Measurements from ENCODE around the gene CCDC14.
"Not testable (repeated sequence)": the region's sequence is repeated elsewhere in the genome, so short reads cannot be mapped to it uniquely, and the experiment has no call there.

CCDC14 gene, protein sequence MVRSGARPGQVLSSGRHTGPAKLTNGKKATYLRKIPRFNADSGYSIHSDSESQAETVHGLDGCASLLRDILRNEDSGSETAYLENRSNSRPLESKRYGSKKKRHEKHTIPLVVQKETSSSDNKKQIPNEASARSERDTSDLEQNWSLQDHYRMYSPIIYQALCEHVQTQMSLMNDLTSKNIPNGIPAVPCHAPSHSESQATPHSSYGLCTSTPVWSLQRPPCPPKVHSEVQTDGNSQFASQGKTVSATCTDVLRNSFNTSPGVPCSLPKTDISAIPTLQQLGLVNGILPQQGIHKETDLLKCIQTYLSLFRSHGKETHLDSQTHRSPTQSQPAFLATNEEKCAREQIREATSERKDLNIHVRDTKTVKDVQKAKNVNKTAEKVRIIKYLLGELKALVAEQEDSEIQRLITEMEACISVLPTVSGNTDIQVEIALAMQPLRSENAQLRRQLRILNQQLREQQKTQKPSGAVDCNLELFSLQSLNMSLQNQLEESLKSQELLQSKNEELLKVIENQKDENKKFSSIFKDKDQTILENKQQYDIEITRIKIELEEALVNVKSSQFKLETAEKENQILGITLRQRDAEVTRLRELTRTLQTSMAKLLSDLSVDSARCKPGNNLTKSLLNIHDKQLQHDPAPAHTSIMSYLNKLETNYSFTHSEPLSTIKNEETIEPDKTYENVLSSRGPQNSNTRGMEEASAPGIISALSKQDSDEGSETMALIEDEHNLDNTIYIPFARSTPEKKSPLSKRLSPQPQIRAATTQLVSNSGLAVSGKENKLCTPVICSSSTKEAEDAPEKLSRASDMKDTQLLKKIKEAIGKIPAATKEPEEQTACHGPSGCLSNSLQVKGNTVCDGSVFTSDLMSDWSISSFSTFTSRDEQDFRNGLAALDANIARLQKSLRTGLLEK

DNA sequence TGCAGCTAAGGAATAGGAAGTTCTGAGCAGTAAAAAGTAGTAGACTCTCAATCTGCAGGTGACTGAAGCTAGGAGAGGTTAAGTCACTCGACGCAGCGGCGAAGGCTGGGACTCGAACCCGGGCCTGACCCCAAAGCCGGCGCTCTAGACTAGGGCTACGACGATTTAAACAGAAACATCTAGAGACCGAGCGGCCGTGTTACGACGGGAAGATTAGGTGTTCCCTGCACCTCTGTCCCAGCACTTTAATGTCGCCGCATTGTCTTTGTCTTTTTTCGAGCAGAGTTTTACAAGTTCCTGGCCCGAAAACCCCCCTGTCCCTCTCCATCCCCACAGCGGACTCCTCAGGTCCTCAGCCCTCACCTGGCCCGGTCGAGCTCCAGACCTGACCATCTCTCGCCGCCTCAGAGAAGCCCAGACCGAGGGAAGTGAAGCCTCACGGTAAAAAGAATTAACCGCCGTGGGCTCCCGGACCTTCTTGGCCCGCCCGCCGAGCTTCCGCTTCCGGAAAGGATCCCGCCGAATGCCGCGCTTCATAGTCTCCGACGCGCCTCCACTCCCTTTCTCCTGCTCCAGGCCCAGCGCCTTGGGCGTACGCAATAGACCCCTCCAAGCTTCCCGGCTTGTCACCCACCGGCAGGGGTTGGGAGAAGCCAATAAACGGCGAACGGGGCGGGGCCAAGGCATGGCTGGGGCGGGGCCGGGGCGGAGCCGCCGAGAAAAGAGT is at the start of gene CCDC14:
Gene CCDC14 (minus strand): TSS at position 449 of the 727 bp plus-strand sequence. CDS start 56 bp downstream, at position 393.
- Histone ChIP-seq H3K36me3 (ENCODE audit: control insufficient read depth in 2 of 2, insufficient read depth in 2 of 2, low read length in 2 of 2) (no peaks in the 10 kb centered on the region), H3K27me3 (ENCODE audit: control insufficient read depth in 1 of 2, insufficient read depth in 2 of 2, low read length in 2 of 2) (no peaks in the 10 kb centered on the region), H3K4me1 (ENCODE audit: control insufficient read depth, insufficient read depth, low read length) (no peaks in the 10 kb centered on the region), H3K27ac (ENCODE audit: low read length) (peak within 1 kb of the TSS; percentile 76), H3K9me3 (ENCODE audit: control insufficient read depth in 2 of 2, low read length in 2 of 2) (no peaks in the 10 kb centered on the region), H3K9ac (ENCODE audit: low read length in 2 of 2) (peak within 1 kb of the TSS; percentile 94 to 97), H3K4me3 (ENCODE audit: low read length in 2 of 2) (peak within 1 kb of the TSS; percentile 89 to 94)

DNA sequence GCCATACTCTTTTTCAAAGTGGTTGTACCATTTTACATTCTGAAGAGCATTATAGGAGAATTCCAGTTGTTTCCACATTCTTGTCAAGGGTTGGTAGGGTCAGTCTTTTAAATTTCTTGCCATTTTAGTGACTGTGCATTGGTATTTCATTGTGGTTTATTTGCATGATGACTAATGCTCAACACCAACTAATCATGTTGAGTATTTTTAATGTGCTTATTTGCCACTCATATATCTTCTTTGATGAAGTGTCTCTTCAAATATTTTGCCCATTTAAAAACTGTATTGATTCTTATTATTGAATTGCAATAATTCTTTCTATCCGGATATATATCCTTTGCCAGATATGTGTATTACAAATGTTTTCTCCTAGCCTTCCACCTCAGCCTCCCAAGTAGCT is 47.3 kb upstream of the CCDC14 start:
- H3K27me3 ChIP-seq (ENCODE audit: control insufficient read depth in 1 of 2, insufficient read depth in 2 of 2, low read length in 2 of 2); H3K27ac ChIP-seq (ENCODE audit: low read length); H3K9ac ChIP-seq (ENCODE audit: low read length in 2 of 2); H3K9me3 ChIP-seq (ENCODE audit: control insufficient read depth in 2 of 2, low read length in 2 of 2); H3K36me3 ChIP-seq (ENCODE audit: control insufficient read depth in 2 of 2, insufficient read depth in 2 of 2, low read length in 2 of 2); H3K4me3 ChIP-seq (ENCODE audit: low read length in 2 of 2); H3K4me1 ChIP-seq (ENCODE audit: control insufficient read depth, insufficient read depth, low read length): not testable (repeated sequence)

DNA sequence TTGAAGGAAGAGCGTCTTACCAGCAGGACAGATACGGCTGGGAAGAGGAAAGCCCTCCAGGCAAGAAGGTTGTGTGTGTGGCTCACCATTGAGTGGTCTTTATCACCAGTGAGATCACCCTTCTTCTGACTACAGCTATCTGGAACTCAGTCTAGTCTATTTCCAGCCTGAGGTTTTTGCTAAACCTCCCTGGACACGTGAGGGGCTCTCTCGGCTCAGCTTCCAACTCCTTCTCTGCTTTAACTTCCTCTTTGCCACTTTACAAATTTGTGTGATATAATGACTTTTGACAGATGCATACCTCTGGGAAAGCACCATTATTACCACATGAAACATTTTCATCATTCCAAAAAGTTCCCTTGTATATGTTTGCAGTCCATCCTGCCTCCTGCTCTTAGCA is 46.2 kb upstream of the CCDC14 start:
- H3K36me3 ChIP-seq (ENCODE audit: control insufficient read depth in 2 of 2, insufficient read depth in 2 of 2, low read length in 2 of 2) = no peaks in the 10 kb centered on the region
- no peaks in the 10 kb centered on the region for H3K9me3 ChIP-seq (ENCODE audit: control insufficient read depth in 2 of 2, low read length in 2 of 2)
- H3K27ac ChIP-seq (ENCODE audit: low read length) = no peak overlapping the region
- no peaks in the 10 kb centered on the region for H3K27me3 ChIP-seq (ENCODE audit: control insufficient read depth in 1 of 2, insufficient read depth in 2 of 2, low read length in 2 of 2)
- no peaks in the 10 kb centered on the region for H3K4me1 ChIP-seq (ENCODE audit: control insufficient read depth, insufficient read depth, low read length)
- no peak overlapping the region for H3K4me3 ChIP-seq (ENCODE audit: low read length in 2 of 2)
- H3K9ac ChIP-seq (ENCODE audit: low read length in 2 of 2) = no peak overlapping the region

DNA sequence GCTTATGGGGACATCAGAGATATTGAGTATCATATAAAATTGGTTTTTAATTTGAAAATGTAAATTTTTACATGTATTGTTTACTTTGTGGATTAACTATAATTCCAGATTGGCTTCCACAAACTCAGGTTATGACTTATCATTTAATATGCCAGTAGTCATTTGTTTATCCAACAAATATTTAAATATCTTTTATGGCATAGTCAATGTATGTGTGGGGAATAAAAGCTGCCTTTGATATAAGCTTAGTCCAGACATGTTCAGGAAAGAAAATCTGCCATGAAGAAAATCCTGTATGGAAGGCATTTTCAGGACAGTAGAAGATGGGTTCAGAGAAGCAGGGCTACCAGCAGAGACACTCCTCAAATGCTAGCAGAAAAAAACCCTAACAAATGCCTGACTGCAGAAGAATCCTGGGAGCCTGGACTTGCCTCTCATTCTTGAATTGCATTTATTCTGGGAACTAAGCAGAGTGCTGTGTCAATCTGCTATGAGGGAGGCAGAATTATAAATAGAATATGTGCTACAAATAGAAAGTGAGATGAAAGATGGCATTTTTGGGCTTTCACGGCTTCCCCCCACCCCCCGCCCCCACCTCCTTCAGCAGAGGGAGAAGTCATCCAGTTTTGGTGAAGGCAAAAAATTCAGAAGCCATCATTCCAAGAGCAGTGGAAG is 41.5 kb upstream of the CCDC14 start:
- H3K27me3 ChIP-seq (ENCODE audit: control insufficient read depth in 1 of 2, insufficient read depth in 2 of 2, low read length in 2 of 2); H3K9ac ChIP-seq (ENCODE audit: low read length in 2 of 2): not testable (repeated sequence)

DNA sequence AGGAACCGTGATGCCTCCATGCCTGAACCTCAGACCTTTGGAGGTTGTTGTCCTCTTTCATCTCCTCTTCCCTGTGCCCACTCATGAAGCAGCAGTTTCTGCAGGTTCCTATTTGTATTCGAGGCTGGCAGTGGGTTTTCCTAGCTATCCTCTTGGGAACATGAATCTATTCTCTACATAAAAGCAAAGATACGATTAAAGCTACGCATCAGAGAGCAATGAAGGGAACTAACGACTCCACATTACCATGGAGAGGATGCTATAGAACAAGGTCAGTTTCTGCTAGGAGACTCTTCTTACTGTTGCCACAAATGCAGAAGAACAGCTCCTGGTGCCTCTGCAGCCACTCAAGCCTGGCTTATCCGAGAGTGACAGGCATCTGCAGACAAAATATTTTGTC is 40.3 kb upstream of the CCDC14 start:
- not testable (repeated sequence) for H3K9ac ChIP-seq (ENCODE audit: low read length in 2 of 2); H3K27me3 ChIP-seq (ENCODE audit: control insufficient read depth in 1 of 2, insufficient read depth in 2 of 2, low read length in 2 of 2); H3K36me3 ChIP-seq (ENCODE audit: control insufficient read depth in 2 of 2, insufficient read depth in 2 of 2, low read length in 2 of 2); H3K27ac ChIP-seq (ENCODE audit: low read length); H3K4me3 ChIP-seq (ENCODE audit: low read length in 2 of 2); H3K4me1 ChIP-seq (ENCODE audit: control insufficient read depth, insufficient read depth, low read length); H3K9me3 ChIP-seq (ENCODE audit: control insufficient read depth in 2 of 2, low read length in 2 of 2)

More for the DNA sequence above, 41.5 kb upstream of the CCDC14 start:
- H3K36me3 ChIP-seq (ENCODE audit: control insufficient read depth in 2 of 2, insufficient read depth in 2 of 2, low read length in 2 of 2); H3K9me3 ChIP-seq (ENCODE audit: control insufficient read depth in 2 of 2, low read length in 2 of 2); H3K4me3 ChIP-seq (ENCODE audit: low read length in 2 of 2); H3K27ac ChIP-seq (ENCODE audit: low read length); H3K4me1 ChIP-seq (ENCODE audit: control insufficient read depth, insufficient read depth, low read length): not testable (repeated sequence)

DNA sequence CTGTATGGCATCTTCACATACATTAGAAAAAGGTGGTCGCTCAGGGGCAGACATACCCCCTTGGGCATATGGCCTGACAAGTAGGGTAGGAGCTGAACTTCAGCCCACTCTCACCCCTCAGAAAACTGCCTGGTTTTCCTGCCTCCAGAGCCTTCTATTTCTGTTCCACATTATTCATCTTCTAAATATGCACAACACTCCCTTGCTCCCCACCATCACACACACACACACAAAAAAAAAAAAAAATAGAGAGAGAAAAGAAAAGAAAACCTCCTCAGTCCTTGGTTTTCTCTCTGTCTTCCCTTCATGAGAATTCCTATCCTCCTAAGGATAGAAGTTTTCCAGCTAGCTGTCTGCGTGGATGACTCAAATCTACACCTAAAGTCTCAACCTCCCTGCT is 36.5 kb upstream of the CCDC14 start:
- no peak overlapping the region for H3K4me3 ChIP-seq (ENCODE audit: low read length in 2 of 2)
- H3K9me3 ChIP-seq (ENCODE audit: control insufficient read depth in 2 of 2, low read length in 2 of 2) = peaks cover 3 to 9% of the 10 kb centered on the region in 2 donors
- no peaks in the 10 kb centered on the region for H3K4me1 ChIP-seq (ENCODE audit: control insufficient read depth, insufficient read depth, low read length)
- no peak overlapping the region for H3K9ac ChIP-seq (ENCODE audit: low read length in 2 of 2)
- peaks cover 2 to 3% of the 10 kb centered on the region in 2 donors for H3K27me3 ChIP-seq (ENCODE audit: control insufficient read depth in 1 of 2, insufficient read depth in 2 of 2, low read length in 2 of 2)
- no peak overlapping the region for H3K27ac ChIP-seq (ENCODE audit: low read length)
- no peaks in the 10 kb centered on the region for H3K36me3 ChIP-seq (ENCODE audit: control insufficient read depth in 2 of 2, insufficient read depth in 2 of 2, low read length in 2 of 2)

DNA sequence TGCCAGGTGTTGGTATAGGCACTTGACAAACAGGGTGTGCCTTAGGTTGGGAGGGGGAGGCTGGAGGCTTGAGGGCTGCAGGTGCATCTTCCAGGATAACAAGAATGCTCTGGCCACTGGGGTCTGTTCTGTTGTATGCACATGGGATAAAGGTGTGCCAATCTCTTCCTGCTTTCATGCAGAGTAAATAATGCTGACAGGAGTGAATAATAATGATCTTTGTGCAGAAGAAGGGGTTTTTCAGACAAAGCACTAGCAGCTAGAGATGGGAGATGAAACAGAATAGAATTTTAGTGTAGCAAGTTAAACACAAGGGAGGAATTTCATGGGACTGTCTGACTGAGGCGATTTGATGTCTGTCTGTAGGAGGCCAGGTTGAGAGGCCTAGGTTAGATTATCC is 32.8 kb upstream of the CCDC14 start:
- Histone ChIP-seq H3K9ac (ENCODE audit: low read length in 2 of 2) (no peak overlapping the region), H3K9me3 (ENCODE audit: control insufficient read depth in 2 of 2, low read length in 2 of 2) (peaks cover 3 to 9% of the 10 kb centered on the region in 2 donors), H3K27ac (ENCODE audit: low read length) (no peak overlapping the region), H3K27me3 (ENCODE audit: control insufficient read depth in 1 of 2, insufficient read depth in 2 of 2, low read length in 2 of 2) (peaks cover 0 to 2% of the 10 kb centered on the region in 2 donors), H3K4me1 (ENCODE audit: control insufficient read depth, insufficient read depth, low read length) (no peaks in the 10 kb centered on the region), H3K36me3 (ENCODE audit: control insufficient read depth in 2 of 2, insufficient read depth in 2 of 2, low read length in 2 of 2) (no peaks in the 10 kb centered on the region), H3K4me3 (ENCODE audit: low read length in 2 of 2) (no peak overlapping the region)

DNA sequence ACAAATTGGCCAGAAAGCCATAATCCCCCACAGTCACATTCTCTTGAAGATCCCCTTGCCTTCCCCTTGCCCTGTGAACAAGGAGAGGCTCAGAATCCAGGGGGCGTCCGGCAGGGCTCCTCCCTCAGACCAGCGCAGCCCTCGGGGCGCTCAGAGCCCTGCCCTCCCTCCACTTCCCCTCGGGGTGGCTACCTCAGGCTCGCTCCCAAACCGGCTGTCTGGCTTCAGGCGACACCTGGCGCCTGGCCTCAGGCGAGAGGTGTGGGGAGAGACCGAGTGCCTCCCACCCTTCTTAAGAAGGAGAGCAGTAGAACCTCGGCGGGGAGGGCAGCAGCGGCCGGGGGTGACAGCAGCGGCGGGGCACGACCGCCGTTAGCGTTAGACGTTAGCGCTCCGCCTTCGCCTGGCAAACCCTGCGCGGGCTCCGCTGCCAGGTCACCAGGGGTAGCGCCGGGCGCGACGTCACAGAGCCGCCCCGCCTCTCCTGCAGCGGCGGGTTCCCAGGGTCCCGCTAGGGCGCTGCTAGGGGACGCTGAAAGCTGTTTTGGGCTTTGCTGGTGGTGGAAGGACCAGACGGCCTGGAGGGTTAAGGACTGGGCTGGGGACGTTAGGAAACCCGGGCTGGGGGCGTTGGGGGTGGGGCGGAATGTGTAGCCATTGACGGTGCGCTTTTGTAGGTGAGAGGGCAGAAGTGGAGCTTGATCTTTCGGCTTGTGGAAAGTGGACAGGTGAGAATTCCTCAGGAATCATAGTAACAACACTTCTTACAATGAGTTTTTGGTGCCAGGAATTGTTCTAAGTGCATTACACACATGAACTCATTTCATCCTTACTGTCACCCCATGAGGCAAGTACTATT is 30.9 kb upstream of the CCDC14 start, which contains the start of gene ROPN1:
Gene ROPN1 (minus strand): TSS at position 395 of the 859 bp plus-strand sequence. CDS start 11,643 bp downstream, outside the sequence.
- not testable (repeated sequence) for H3K36me3 ChIP-seq (ENCODE audit: control insufficient read depth in 2 of 2, insufficient read depth in 2 of 2, low read length in 2 of 2); H3K9ac ChIP-seq (ENCODE audit: low read length in 2 of 2); H3K4me3 ChIP-seq (ENCODE audit: low read length in 2 of 2); H3K4me1 ChIP-seq (ENCODE audit: control insufficient read depth, insufficient read depth, low read length); H3K9me3 ChIP-seq (ENCODE audit: control insufficient read depth in 2 of 2, low read length in 2 of 2); H3K27me3 ChIP-seq (ENCODE audit: control insufficient read depth in 1 of 2, insufficient read depth in 2 of 2, low read length in 2 of 2); H3K27ac ChIP-seq (ENCODE audit: low read length)

DNA sequence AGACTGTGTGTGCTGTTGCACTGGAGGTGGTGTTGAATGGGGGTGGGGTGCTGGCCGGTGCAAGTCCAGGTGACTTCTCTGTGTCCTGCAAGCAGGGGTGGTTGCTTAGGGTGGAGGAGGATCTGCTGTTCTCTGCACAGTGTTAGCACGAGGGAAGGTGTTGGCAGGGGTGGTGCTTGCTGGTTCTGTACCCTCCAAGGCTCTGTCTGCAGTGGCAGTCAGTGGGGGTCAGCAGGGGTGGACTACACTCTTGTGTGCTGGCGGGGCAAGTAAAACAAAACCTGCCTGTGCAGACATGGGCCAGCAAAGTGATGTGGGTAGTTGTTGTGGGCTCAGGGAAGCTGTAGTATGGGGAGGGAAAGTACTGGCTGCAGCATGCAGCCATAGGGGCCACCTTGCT is 25.4 kb upstream of the CCDC14 start:
- no peaks in the 10 kb centered on the region for H3K36me3 ChIP-seq (ENCODE audit: control insufficient read depth in 2 of 2, insufficient read depth in 2 of 2, low read length in 2 of 2)
- H3K4me3 ChIP-seq (ENCODE audit: low read length in 2 of 2) = no peak overlapping the region
- no peaks in the 10 kb centered on the region for H3K27me3 ChIP-seq (ENCODE audit: control insufficient read depth in 1 of 2, insufficient read depth in 2 of 2, low read length in 2 of 2)
- H3K27ac ChIP-seq (ENCODE audit: low read length) = no peak overlapping the region
- no peaks in the 10 kb centered on the region for H3K9me3 ChIP-seq (ENCODE audit: control insufficient read depth in 2 of 2, low read length in 2 of 2)
- H3K4me1 ChIP-seq (ENCODE audit: control insufficient read depth, insufficient read depth, low read length) = no peaks in the 10 kb centered on the region
- no peak overlapping the region for H3K9ac ChIP-seq (ENCODE audit: low read length in 2 of 2)
